ENCODE measurements around the gene SRPRA. TPM values are rescaled to one million over a fixed set of nuclear protein-coding genes. Genes with fewer than 3 reads are reported as not detected.
"Not testable (repeated sequence)": the region's sequence is repeated elsewhere in the genome, so short reads cannot be mapped to it uniquely, and the experiment has no call there.

The SRPRA gene
- total RNA-seq, 2 donors from 2014 or later: 75.5 to 82.6 TPM

- intact Hi-C loops (cut with DNase I, micrococcal nuclease); ATAC-seq; DNase-seq: not testable (repeated sequence)
These were observed 13.2 kb downstream of the SRPRA start for GRCh38 chr11:126255507-126255906.

GRCh38 chr11:126254819-126255218 is 13.9 kb downstream of the SRPRA start:
- intact Hi-C loops (cut with DNase I, micrococcal nuclease): no loop called here
- no peak for DNase-seq
- ATAC-seq: no peak

DNA sequence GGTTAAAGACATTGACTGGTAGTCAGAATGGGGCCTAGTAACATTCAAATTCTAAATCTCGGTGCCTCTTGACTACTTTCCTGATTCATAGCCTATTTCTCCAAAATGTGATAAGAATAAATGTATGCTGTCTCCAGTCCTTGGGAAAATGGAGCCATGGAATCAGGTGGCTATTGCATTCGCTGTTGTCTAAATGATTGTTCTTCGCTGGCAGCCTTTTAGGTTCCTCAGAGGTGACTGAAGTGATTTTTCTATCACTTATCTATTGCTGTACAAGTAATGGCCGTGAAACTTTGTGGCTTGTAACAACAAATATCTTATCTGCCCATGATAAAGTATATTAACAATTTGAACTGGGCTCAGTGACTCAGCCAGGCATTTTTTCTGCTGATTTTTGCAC is 15.4 kb downstream of the SRPRA start:
- DNase-seq (no peak), ATAC-seq (no peak)
- intact Hi-C loops (cut with DNase I, micrococcal nuclease): no loop called here

- intact Hi-C loops (cut with DNase I, micrococcal nuclease): no loop called here
- ATAC-seq (no peak), DNase-seq (no peak)
These were observed 22.1 kb downstream of the SRPRA start for GRCh38 chr11:126246636-126247035.

GRCh38 chr11:126233391-126233790 is 35.3 kb downstream of the SRPRA start:
- intact Hi-C loops (cut with DNase I, micrococcal nuclease): no loop called here
- ATAC-seq: no peak
- DNase-seq: no peak

GRCh38 chr11:126232683-126233082 is 36.0 kb downstream of the SRPRA start:
- no peak for ATAC-seq
- intact Hi-C loops (cut with DNase I, micrococcal nuclease): no loop called here

DNA sequence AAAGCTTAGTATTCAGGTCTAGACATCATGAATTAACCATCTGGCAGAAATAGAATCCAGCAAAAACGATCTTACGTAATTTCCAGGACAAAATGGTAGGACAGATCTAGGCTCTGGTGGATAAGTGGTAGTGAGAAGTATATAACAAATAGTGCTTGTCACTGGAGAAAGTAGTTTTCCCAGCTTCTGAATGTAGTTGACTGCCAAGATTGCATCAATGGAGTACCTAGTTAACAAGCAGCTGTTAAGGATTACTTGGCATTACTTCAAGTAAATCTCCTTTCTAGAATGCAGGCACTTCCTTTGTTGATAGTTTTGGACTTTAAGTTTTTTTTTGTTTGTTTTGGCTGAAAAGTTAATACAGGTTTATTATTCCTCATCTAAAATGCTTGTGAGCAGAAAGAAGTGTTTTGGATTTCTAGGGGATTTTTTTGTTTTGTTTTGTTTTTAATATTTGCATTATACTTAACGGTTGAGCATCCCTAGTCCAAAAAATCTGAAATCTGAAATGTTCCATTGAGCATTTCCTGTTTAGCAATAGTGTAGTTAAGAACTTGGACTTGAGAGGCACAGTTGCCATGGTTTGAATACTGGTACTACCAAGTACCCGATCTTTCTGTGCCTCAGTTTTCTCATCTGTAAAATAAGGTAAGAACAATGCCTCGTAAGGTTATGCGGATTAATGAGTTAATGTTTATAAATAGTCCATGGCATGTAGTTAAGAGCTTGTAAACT is 36.8 kb downstream of the SRPRA start:
- intact Hi-C loops (cut with DNase I, micrococcal nuclease): no loop called here
- peak; percentile 85 for ATAC-seq
- no peak for DNase-seq

More at GRCh38 chr11:126232683-126233082, 36.0 kb downstream of the SRPRA start:
- no peak for DNase-seq

- ATAC-seq: no peak
- intact Hi-C loops (cut with DNase I, micrococcal nuclease): no loop called here
- no peak for DNase-seq
These were observed 38.7 kb downstream of the SRPRA start for GRCh38 chr11:126229858-126230540.

- intact Hi-C loops (cut with DNase I, micrococcal nuclease): no loop called here
- DNase-seq (no peak), ATAC-seq (no peak)
These were observed 42.2 kb downstream of the SRPRA start for GRCh38 chr11:126226334-126227084.

DNA sequence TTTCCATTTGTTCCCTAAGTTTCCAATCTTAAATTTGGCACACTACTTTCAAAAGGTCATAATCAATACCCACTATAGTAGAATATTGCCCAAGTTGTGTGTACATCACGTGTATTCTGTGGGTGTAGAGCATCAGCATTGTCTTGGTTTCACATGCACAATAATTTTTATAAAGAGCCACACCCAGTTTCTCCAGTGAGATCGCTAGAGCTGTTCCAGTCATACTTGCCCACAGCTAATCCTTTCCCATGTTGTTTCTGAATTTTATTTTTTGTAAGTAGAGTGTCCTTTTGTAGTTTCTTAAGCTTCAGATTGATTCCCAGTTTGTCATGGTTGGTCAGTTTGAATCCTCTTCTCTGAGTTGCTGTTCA is 43.4 kb downstream of the SRPRA start:
- intact Hi-C loops (cut with DNase I, micrococcal nuclease): no loop called here
- ATAC-seq (peak; percentile 74), DNase-seq (no peak)

GRCh38 chr11:126224647-126225294 is 43.9 kb downstream of the SRPRA start:
- ATAC-seq: no peak
- intact Hi-C loops (cut with DNase I, micrococcal nuclease): no loop called here
- no peak for DNase-seq

- intact Hi-C loops (cut with DNase I, micrococcal nuclease): loop anchor here in 1 of 2 donors (5.0 kb wide), 1 partner anchor 43 kb away; no protein-coding TSS in a partner anchor
- ATAC-seq (peak; percentile 62), DNase-seq (peak; percentile 47 to 67)
These were observed 49.1 kb downstream of the SRPRA start for GRCh38 chr11:126219547-126219946.

- no peak for ATAC-seq
- no peak for DNase-seq
- intact Hi-C loops (cut with DNase I, micrococcal nuclease): loop anchor here in 1 of 2 donors (5.0 kb wide), 1 partner anchor 45 kb away; no protein-coding TSS in a partner anchor
These were observed 51.2 kb downstream of the SRPRA start for GRCh38 chr11:126217491-126217890.

GRCh38 chr11:126216526-126217305 is 52.0 kb downstream of the SRPRA start:
- ATAC-seq (no peak), DNase-seq (no peak)
- intact Hi-C loops (cut with DNase I, micrococcal nuclease): loop anchor here in 1 of 2 donors (5.0 kb wide), 1 partner anchor 46 kb away; no protein-coding TSS in a partner anchor

GRCh38 chr11:126214841-126215240 is 53.9 kb downstream of the SRPRA start:
- intact Hi-C loops (cut with DNase I, micrococcal nuclease): loop anchor here in 1 of 2 donors (5.0 kb wide), 1 partner anchor 47 kb away; no protein-coding TSS in a partner anchor
- ATAC-seq: peak; percentile 66

DNA sequence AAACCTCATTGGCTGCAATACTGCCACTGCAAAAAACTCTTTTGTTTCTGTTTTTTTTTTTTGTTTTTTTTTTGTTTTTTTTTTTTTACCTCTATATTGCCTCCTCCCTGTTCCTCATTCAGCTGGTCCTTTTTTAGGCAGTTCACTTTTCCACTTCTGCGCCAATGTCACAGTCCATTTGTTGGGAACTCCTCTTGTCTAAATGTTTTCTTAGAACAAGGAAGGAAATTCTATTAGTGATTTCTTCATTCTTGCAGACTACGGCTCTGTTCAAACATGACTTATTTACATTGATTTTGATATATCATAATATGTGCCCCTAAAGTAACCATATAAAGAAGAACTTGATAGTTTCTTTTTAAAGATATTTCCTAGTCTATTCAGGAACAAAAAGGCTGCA is 54.3 kb downstream of the SRPRA start:
- intact Hi-C loops (cut with DNase I, micrococcal nuclease): no loop called here
- DNase-seq (no peak), ATAC-seq (peak; percentile 10)

More at GRCh38 chr11:126214841-126215240, 53.9 kb downstream of the SRPRA start:
- peak; percentile 26 to 59 for DNase-seq

All from left colon (tissue), 2 donors.